MCF 10A (cell line): Measurements from ENCODE around the gene GIGYF1. TPM values are rescaled to one million over a fixed set of nuclear protein-coding genes. Genes with fewer than 3 reads are reported as not detected.

ENCODE experiments used
- BruUV-seq: library from RNA; stranded (reverse); fragments of 400-500 nt; replicated peaks from 2 replicates; lab custom pipeline; 2021; lab: Mats Ljungman, UMichigan
- CTCF ChIA-PET: fragments of 300-600 bp; sonication (Branson Sonifier 250); formaldehyde crosslinking; extraction: SDS; loops from one replicate; lab custom pipeline; 2021; ENCODE audit warnings: antibody characterized with exemption, inconsistent platforms; lab: Yijun Ruan, JAX
- POLR2A ChIA-PET: fragments of 300-600, 350-650 bp; sonication (Branson Sonifier 250); formaldehyde crosslinking; extraction: SDS; loops from one replicate; lab custom pipeline; 2020; ENCODE audit warnings: antibody characterized with exemption, inconsistent platforms; lab: Yijun Ruan, JAX
- DNase-seq: peaks from one replicate; pipeline ENCODE4 v3.0.0-alpha.2; 2018; ENCODE audit not compliant: unreplicated experiment
- H3K27ac Mint-ChIP-seq: one replicate; pipeline ENCODE4 v1.8.0; 2022; ENCODE audit warnings: mild to moderate bottlenecking, low read depth, mixed read lengths; ENCODE audit not compliant: unreplicated experiment
- H3K27me3 Mint-ChIP-seq: one replicate; pipeline ENCODE4 v1.8.0; 2022; ENCODE audit warnings: mixed read lengths; ENCODE audit not compliant: insufficient read depth, unreplicated experiment
- H3K36me3 Mint-ChIP-seq: one replicate; pipeline ENCODE4 v1.8.0; 2022; ENCODE audit warnings: mild to moderate bottlenecking, moderate library complexity, mixed read lengths; ENCODE audit not compliant: insufficient read depth, unreplicated experiment
- H3K4me1 Mint-ChIP-seq: one replicate; pipeline ENCODE4 v1.8.0; 2022; ENCODE audit warnings: mixed read lengths; ENCODE audit not compliant: insufficient read depth, unreplicated experiment
- H3K4me3 Mint-ChIP-seq: one replicate; pipeline ENCODE4 v1.8.0; 2022; ENCODE audit warnings: mild to moderate bottlenecking, moderate library complexity, mixed read lengths; ENCODE audit not compliant: unreplicated experiment
- H3K9me3 Mint-ChIP-seq: one replicate; pipeline ENCODE4 v1.8.0; 2022; ENCODE audit warnings: mixed read lengths; ENCODE audit not compliant: unreplicated experiment
- CTCF ChIP-seq: fragments of 200-600 bp; IDR thresholded peaks from one replicate; pipeline ENCODE4 v1.8.0; 2022; ENCODE audit warnings: antibody characterized with exemption, mild to moderate bottlenecking; ENCODE audit not compliant: unreplicated experiment
- intact Hi-C: fragments of 100-400 bp; cut with micrococcal nuclease; formaldehyde crosslinking; loops from 2 replicates; pipeline ENCODE4 v1.14.1; 2022
- total RNA-seq: library from RNA; stranded (reverse); gene quantifications from 2 replicates; pipeline ENCODE4 v1.2.3, GENCODE V29; 2022

The GIGYF1 gene
- total RNA-seq, 1 experiment from 2014 or later, result 40.1 TPM

GRCh38 chr7:100641860-100642533 is 52.1 kb downstream of the GIGYF1 start:
- H3K36me3 Mint-ChIP-seq, result no peaks in the 10 kb centered on the region
- no peaks in the 10 kb centered on the region for H3K9me3 Mint-ChIP-seq
- no peak overlapping the region for H3K27ac Mint-ChIP-seq
- no peaks in the 10 kb centered on the region for H3K4me1 Mint-ChIP-seq
- H3K27me3 Mint-ChIP-seq, result peaks cover 21% of the 10 kb centered on the region
- BruUV-seq, result no TSS peak
- no peak for TF ChIP-seq CTCF
- intact Hi-C loops, result no loop called here
- ChIA-PET POLR2A (no interaction called here), CTCF (interaction anchor here (0.5 kb wide), 2 partner anchors 143 to 173 kb away, joined by 3 to 4 read pairs; no protein-coding TSS in a partner anchor)
- no peak for DNase-seq
- no peak overlapping the region for H3K4me3 Mint-ChIP-seq

GRCh38 chr7:100641463-100641859 is 52.6 kb downstream of the GIGYF1 start, which contains the start of gene TFR2:
TSS of gene TFR2 (minus strand) at chr7:100641552. CDS start at chr7:100641509, 43 bp downstream.
- BruUV-seq, result no TSS peak
- Mint-ChIP-seq H3K27ac (no peak within 1 kb of the TSS), H3K4me3 (no peak within 1 kb of the TSS), H3K27me3 (peaks cover 25% of the 10 kb centered on the region), H3K4me1 (no peaks in the 10 kb centered on the region), H3K36me3 (peaks cover 5% of the 10 kb centered on the region), H3K9me3 (no peaks in the 10 kb centered on the region)
- CTCF ChIA-PET, result interaction anchor here (0.5 kb wide), 1 partner anchor 143 kb away, joined by 3 read pairs; no protein-coding TSS in a partner anchor
- no peak for TF ChIP-seq CTCF
- intact Hi-C loops, result no loop called here
- POLR2A ChIA-PET, result no interaction called here
- no peak for DNase-seq

GRCh38 chr7:100640517-100641440 is 53.3 kb downstream of the GIGYF1 start:
- Mint-ChIP-seq H3K27ac (no peak overlapping the region), H3K4me3 (no peak overlapping the region), H3K36me3 (peaks cover 7% of the 10 kb centered on the region), H3K27me3 (peaks cover 23% of the 10 kb centered on the region), H3K9me3 (no peaks in the 10 kb centered on the region), H3K4me1 (no peaks in the 10 kb centered on the region)
- intact Hi-C loops, result no loop called here
- BruUV-seq, result no TSS peak
- no peak for DNase-seq
- no peak for TF ChIP-seq CTCF
- POLR2A ChIA-PET, result no interaction called here
- CTCF ChIA-PET, result no interaction called here

GRCh38 chr7:100639995-100640516 is 54.0 kb downstream of the GIGYF1 start:
- no peaks in the 10 kb centered on the region for H3K9me3 Mint-ChIP-seq
- DNase-seq, result no peak
- BruUV-seq, result no TSS peak
- intact Hi-C loops, result no loop called here
- H3K36me3 Mint-ChIP-seq, result peaks cover 7% of the 10 kb centered on the region
- POLR2A ChIA-PET, result no interaction called here
- H3K27me3 Mint-ChIP-seq, result peaks cover 17% of the 10 kb centered on the region
- CTCF ChIA-PET, result no interaction called here
- no peak overlapping the region for H3K4me3 Mint-ChIP-seq
- no peak for TF ChIP-seq CTCF
- no peaks in the 10 kb centered on the region for H3K4me1 Mint-ChIP-seq
- no peak overlapping the region for H3K27ac Mint-ChIP-seq
